Measurements from ENCODE around the gene SEC23A. TPM values are rescaled to one million over a fixed set of nuclear protein-coding genes. Genes with fewer than 3 reads are reported as not detected.
A peak's percentile ranks its signal among the peaks of the same experiment; 100 is the strongest.

The SEC23A gene
- total and polyA plus RNA-seq, 2 of the 13 experiments (the other 11 are each of a cell fraction or from before 2014, with no cell fraction given): 403 to 887 TPM

- TF ChIP-seq GABPB1 (CRISPR knock-in tag; IDR thresholded peaks at IDR 0.05) (no peak), ISX (CRISPR knock-in tag; conservative IDR thresholded peaks at IDR 0.05) (peak; percentile 67; the same call in 1 of the 2 replicates), ZNF703 (CRISPR knock-in tag; IDR thresholded peaks at IDR 0.05; ENCODE audit: borderline replicate concordance) (no peak), KLF12 (CRISPR knock-in tag; IDR thresholded peaks at IDR 0.05; ENCODE audit: borderline replicate concordance) (peak; percentile 48; the same call in 1 of the 2 replicates), DMAP1 (CRISPR knock-in tag; IDR thresholded peaks at IDR 0.05) (no peak), KDM2A (CRISPR knock-in tag; IDR thresholded peaks at IDR 0.05; ENCODE audit: borderline replicate concordance, low read depth) (no peak)
Measured at GRCh38 chr14:39034481-39035296, 68.3 kb downstream of the SEC23A start (continued).

GRCh38 chr14:39033371-39033770 is 69.7 kb downstream of the SEC23A start:
- ATAC-seq: no peak
- no peak overlapping the region for H3K27ac ChIP-seq (ENCODE audit: extremely low read length, insufficient read depth, low read length)
- H3K4me3 ChIP-seq (replicated peaks in 1 of 3; ENCODE audit: insufficient read depth in 1 of 3, low read depth in 2 of 3, low read length in 3 of 3): no peak overlapping the region
- H3K36me3 ChIP-seq (replicated peaks in 1 of 2; ENCODE audit: control insufficient read depth in 1 of 2, insufficient read depth in 2 of 2, low read length in 2 of 2): peaks cover 37 to 87% of the 10 kb centered on the region in 2 experiments
- H2AFZ ChIP-seq (ENCODE audit: low read length): no peak overlapping the region
- no peaks in the 10 kb centered on the region for H3K79me2 ChIP-seq (ENCODE audit: insufficient read depth, low read length)
- H3K4me2 ChIP-seq (ENCODE audit: low read depth, low read length): no peak overlapping the region
- no peaks in the 10 kb centered on the region for H3K27me3 ChIP-seq (ENCODE audit: control insufficient read depth in 1 of 2, insufficient read depth in 2 of 2, low read length in 2 of 2)
- 84% methylated on average over 4 of the region's 4 CpGs for WGBS (ENCODE audit: low lambda C conversion rate)
- ChIA-PET CTCF (ENCODE audit: low intra/inter-chr PET ratio, low total read pairs) (interaction anchor here (1.0 kb wide), 1 partner anchor 166 kb away, joined by 6 read pairs; no protein-coding TSS in a partner anchor), POLR2A (interaction anchor here (2.3 to 2.6 kb wide), 3 partner anchors 8 to 69 kb away, joined by 13 to 26 read pairs (median 23); partner anchors contain the start of gene SEC23A)
- BruUV-seq (replicated peaks): no TSS peak
- in situ Hi-C loops (cut with HindIII; ENCODE audit: extremely low pct_ligation_motif_present, low pct_unique_long_range_greater_than_20kb) (no loop called here), intact Hi-C loops (cut with micrococcal nuclease; ENCODE audit: unreplicated experiment) (loop anchor here (1.0 kb wide), 1 partner anchor 335 kb away; no protein-coding TSS in a partner anchor)
- no peak for DNase-seq (ENCODE audit: low spot score)
- H3K9ac ChIP-seq (ENCODE audit: insufficient read depth, low read depth, low read length): no peak overlapping the region
- peaks cover 3% of the 10 kb centered on the region; the same call in 1 of the 2 replicates for H4K20me1 ChIP-seq (ENCODE audit: insufficient read depth, low read length)
- H3K9me3 ChIP-seq (ENCODE audit: low read length): no peaks in the 10 kb centered on the region
- FAIRE-seq: no peak
- TF ChIP-seq ZNF800 (CRISPR knock-in tag; IDR thresholded peaks at IDR 0.05) (peak; percentile 14; the same call in 1 of the 2 replicates), ZMAT3 (CRISPR knock-in tag; conservative IDR thresholded peaks at IDR 0.05) (no peak), ELF3 (CRISPR knock-in tag; IDR thresholded peaks at IDR 0.05) (no peak), RBM22 (optimal IDR thresholded peaks at IDR 0.05; ENCODE audit: low read length) (peak; percentile 94), JARID2 (CRISPR knock-in tag; IDR thresholded peaks at IDR 0.05; ENCODE audit: insufficient replicate concordance) (no peak), ZBTB14 (CRISPR knock-in tag; IDR thresholded peaks at IDR 0.05) (no peak)
- no peaks in the 10 kb centered on the region for H3K4me1 ChIP-seq (ENCODE audit: insufficient read depth, low read length)
